A673 (cell line): ENCODE measurements around the gene MBL2.

ENCODE experiments used
- CTCF ChIP-seq: fragments of 300-800, 200-600 bp; sonication (generic); conservative IDR thresholded peaks from 2 replicates; pipeline ENCODE4 v1.5.1; 2017; ENCODE audit warnings: low read depth, mild to moderate bottlenecking, antibody characterized with exemption, low read length, moderate library complexity, mixed read lengths
- EZH2 ChIP-seq: fragments of 200-600 bp; sonication (generic); IDR thresholded peaks from 2 replicates; pipeline ENCODE4 v1.6.1; 2017; ENCODE audit warnings: borderline replicate concordance, low read depth, mild to moderate bottlenecking, mixed read lengths, antibody characterized with exemption, low read length; ENCODE audit not compliant: poor library complexity, severe bottlenecking

GRCh38 chr10:52785418-52785817 lies 12.8 kb upstream of the MBL2 start:
- no peak for TF ChIP-seq CTCF
- TF ChIP-seq EZH2: no peak
